Immature natural killer cell (primary cell): ENCODE results near the gene PAOX. TPM values are rescaled to one million over a fixed set of nuclear protein-coding genes. Genes with fewer than 3 reads are reported as not detected.
"Not testable (repeated sequence)": the region's sequence is repeated elsewhere in the genome, so short reads cannot be mapped to it uniquely, and the experiment has no call there.

Experiments
- DNase-seq, 3 donors: peaks; one replicate each; pipeline ENCODE4 v3.0.0; 2022; ENCODE audit warnings: mixed read lengths in 1 of 3
- H3K27ac Mint-ChIP-seq, 6 donors: one replicate each; pipeline ENCODE4 v1.8.0; 2020; ENCODE audit warnings: mixed read lengths in 6 of 6, mild to moderate bottlenecking in 5 of 6, inconsistent platforms in 4 of 6, moderate library complexity in 3 of 6
- H3K27me3 Mint-ChIP-seq, 3 donors: one replicate each; pipeline ENCODE4 v1.8.0; 2020 to 2021; ENCODE audit warnings: low read depth in 3 of 3, mild to moderate bottlenecking in 3 of 3, mixed read lengths in 3 of 3, moderate library complexity in 3 of 3, inconsistent platforms in 1 of 3
- H3K36me3 Mint-ChIP-seq, 3 donors: one replicate each; pipeline ENCODE4 v1.8.0; 2020; ENCODE audit warnings: mixed read lengths in 3 of 3, inconsistent platforms in 2 of 3, mild to moderate bottlenecking in 2 of 3
- H3K4me1 Mint-ChIP-seq, 2 donors: one replicate each; pipeline ENCODE4 v1.8.0; 2020; ENCODE audit warnings: inconsistent platforms in 2 of 2, mild to moderate bottlenecking in 2 of 2, mixed read lengths in 2 of 2, moderate library complexity in 1 of 2
- H3K4me3 Mint-ChIP-seq, 5 donors: one replicate each; pipeline ENCODE4 v1.8.0; 2020; ENCODE audit warnings: mild to moderate bottlenecking in 5 of 5, mixed read lengths in 5 of 5, inconsistent platforms in 3 of 5, moderate library complexity in 3 of 5
- H3K9me3 Mint-ChIP-seq, 6 donors: one replicate each; pipeline ENCODE4 v1.8.0; 2020; ENCODE audit warnings: mild to moderate bottlenecking in 6 of 6, mixed read lengths in 6 of 6, inconsistent platforms in 4 of 6, moderate library complexity in 3 of 6
- polyA plus RNA-seq, 3 donors: library from polyadenylated mRNA; unstranded; fragments of 300-500 nt; fragmentation: Illumina TruSeq; gene quantifications; one replicate each; pipeline ENCODE4 v1.2.3, GENCODE V29; 2021

PAOX gene
- polyA plus RNA-seq, 3 donors from 2014 or later, result 10.5 to 13.0 (median 11.0) TPM

DNA sequence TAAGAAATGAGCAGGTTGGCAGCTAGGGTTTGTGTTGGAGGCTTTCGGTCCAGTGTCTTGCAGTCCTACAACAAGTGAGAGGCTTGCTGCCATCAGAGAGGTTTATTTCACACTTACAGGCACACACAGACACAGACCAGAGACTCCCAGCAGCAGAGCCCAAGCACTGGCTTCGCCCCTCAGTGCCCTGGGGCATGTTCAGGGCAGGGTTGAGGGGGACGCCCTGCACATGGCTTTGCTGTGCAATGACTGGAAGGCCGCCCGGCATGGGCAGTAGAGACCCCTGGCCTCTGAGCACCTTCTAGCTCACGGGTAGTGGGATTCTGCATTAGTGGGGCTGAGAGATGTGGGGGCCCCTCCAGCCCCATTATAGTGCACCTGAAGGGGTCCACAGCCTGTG, 41.5 kb downstream of the PAOX start:
- Mint-ChIP-seq H3K27ac (no peak overlapping the region), H3K36me3 (peaks cover 1 to 10% (median 6%) of the 10 kb centered on the region in 3 donors), H3K4me1 (peaks cover 5 to 7% of the 10 kb centered on the region in 2 donors), H3K4me3 (no peak overlapping the region), H3K9me3 (peaks cover 0 to 2% (median 0%) of the 10 kb centered on the region in 6 donors), H3K27me3 (no peaks in the 10 kb centered on the region)
- no peak for DNase-seq

DNA sequence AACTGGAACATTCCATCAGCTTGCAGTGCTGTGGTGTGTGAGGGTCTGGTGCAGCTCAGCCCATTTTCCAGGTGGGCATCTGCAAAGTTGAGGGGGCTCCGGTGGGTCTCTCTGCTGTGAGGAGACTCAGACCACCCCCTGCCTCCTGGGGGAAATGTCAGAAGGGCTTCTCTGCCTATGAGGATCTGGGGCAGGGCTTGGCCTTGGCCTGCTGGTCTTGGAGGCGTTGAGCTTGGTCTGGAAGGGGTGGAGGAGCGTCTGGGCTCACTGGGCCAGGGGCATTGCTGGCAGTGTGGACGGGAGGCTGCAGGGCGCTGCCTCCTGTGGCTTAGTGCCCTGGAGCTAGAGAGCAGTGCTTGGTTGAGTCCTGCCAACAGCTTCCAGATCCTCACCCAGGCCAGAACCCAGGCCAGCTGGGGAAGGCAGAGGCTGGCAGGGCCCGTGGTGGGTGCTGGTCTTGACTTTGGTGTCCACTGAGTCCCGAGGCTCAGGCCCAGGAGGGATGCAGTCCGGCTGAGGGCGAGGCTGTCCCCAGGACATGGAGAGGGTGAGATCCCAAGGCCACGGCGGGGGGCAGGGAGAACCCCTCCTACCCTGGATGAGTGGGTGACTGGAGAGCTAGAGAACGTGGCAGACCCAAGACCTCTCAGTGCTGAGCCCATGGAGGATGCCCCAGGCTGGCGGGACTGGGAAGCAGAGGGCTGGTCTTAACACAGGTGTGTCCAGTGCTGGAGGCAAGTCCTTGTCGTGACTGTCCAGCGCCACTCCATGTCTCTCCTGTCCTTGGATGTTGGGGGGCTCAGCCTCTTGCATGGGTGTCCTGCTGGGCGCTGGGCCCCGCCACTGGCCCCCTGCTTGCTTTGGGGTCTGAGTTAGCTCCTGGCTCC, 42.5 kb downstream of the PAOX start:
- Mint-ChIP-seq H3K27ac (no peak overlapping the region), H3K9me3 (peaks cover 0 to 2% (median 0%) of the 10 kb centered on the region in 6 donors)

DNA sequence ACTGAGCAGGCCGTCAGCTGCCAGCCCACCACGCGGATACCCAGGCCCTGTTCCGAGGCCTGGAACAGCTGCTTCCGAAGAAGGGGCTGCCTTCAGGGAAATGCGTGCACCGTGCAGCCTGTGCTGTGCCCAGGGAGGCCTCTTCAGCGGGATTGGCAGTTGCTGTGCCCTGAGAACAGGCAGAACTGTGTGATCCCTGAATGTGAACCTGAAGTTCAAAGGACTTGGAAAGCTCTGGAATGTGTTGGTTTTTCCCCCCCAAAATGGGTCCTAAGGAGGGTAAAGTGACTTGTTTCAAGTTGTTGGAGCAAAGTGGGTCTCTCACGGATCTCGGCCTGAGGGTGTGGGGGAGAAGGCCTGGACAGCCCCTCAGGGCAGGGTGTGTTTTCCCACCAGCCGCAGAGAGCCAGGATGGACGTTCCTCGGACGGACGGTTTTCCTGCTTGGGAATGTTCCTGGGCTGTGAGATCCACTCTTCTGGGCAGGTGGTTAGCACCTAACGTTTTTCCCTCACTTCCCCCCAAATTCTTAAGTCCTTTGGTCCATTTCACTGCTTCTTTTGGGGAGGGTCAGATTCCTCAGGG, 43.3 kb downstream of the PAOX start:
- no peak for DNase-seq
- H3K4me1 Mint-ChIP-seq, result peaks cover 0 to 3% of the 10 kb centered on the region in 2 donors
- peaks cover 0 to 2% (median 0%) of the 10 kb centered on the region in 6 donors for H3K9me3 Mint-ChIP-seq
- no peak overlapping the region for H3K27ac Mint-ChIP-seq
- H3K4me3 Mint-ChIP-seq, result peak overlapping the region in 2 of 5 donors; percentile 15 to 39
- H3K27me3 Mint-ChIP-seq, result no peaks in the 10 kb centered on the region
- H3K36me3 Mint-ChIP-seq, result peaks cover 0 to 3% (median 0%) of the 10 kb centered on the region in 3 donors

More for the DNA sequence above, 42.5 kb downstream of the PAOX start:
- peaks cover 0 to 3% of the 10 kb centered on the region in 2 donors for H3K4me1 Mint-ChIP-seq
- peaks cover 0 to 3% (median 0%) of the 10 kb centered on the region in 3 donors for H3K36me3 Mint-ChIP-seq
- peak overlapping the region in 1 of 5 donors; percentile 48 for H3K4me3 Mint-ChIP-seq
- no peaks in the 10 kb centered on the region for H3K27me3 Mint-ChIP-seq
- DNase-seq, result no peak

DNA sequence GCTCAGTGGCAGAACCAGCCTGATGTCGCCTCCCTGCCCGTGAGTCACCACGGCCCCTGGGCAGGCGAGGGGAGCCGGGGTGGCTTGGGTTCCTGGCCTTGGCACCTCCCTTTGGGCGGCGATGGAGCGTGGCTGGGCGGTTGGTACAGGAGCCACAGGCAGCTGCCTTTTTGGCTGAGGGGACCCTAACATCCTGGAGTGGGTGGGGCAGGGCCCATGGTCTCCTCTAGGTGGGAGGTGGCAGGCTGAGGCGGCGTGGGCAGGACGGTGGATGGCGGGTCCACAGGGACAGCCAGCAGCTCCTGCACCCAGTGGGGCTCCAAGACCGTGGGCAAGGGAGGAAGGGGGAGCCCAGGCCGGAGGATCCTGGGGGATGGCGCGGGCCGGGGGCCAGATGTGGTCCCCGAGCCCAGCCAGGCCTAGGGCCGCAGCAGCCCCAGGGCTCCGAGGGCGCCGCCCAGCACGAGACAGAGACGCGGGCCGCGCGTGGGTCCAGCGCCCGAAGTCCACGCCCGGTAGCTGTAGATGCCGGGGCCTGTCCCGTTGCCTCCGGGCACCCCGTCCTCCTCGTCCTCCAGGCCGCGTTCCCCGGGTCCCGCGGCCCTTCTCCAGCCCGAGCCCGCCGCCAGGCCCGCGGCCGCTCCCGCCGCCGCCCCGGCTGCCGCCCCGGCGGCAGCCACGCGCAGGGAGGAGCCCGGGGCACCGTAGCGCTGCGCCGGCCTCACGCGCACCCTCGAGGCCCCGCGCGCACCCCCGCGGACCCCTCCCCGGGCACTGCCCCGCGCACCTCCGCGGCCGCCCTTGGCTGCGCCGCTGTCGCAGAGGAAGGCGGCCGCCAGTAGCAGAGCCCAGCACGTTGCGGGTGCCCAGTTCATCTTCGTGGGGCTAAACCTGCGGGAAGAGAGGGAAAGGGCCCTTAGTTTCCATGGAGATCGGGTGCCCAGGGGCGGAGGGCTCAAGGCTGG, 44.0 kb downstream of the PAOX start:
- peak overlapping the region in 3 of 5 donors; percentile 30 to 54 (median 42) for H3K4me3 Mint-ChIP-seq
- H3K4me1 Mint-ChIP-seq, result peaks cover 0 to 3% of the 10 kb centered on the region in 2 donors
- no peaks in the 10 kb centered on the region for H3K27me3 Mint-ChIP-seq
- peaks cover 0 to 2% (median 0%) of the 10 kb centered on the region in 6 donors for H3K9me3 Mint-ChIP-seq
- DNase-seq, result no peak
- peaks cover 0 to 3% (median 0%) of the 10 kb centered on the region in 3 donors for H3K36me3 Mint-ChIP-seq
- no peak overlapping the region for H3K27ac Mint-ChIP-seq

DNA sequence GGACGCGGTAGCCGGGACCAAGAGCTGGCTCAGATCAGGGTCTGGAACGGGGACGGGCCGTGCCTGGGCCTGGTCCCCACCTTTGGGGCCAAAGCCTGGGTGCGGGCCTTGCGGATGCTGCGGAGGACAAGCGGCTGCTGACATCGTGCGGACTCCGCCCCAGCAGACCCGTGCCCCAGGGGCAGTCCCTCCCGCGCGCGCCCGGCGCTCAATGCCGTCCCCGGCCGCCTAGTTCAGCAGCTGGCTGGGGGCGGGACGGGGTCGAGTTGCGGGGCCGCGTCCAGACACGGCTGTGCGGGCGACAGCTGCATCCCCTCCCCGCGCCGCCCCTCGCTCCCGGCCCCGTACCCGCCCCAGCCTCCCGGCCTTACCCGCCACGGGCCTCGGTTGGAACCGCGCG, 45.0 kb downstream of the PAOX start:
- not testable (repeated sequence) for H3K36me3 Mint-ChIP-seq, H3K27ac Mint-ChIP-seq, H3K4me1 Mint-ChIP-seq, H3K4me3 Mint-ChIP-seq, H3K27me3 Mint-ChIP-seq, DNase-seq
- H3K9me3 Mint-ChIP-seq, result peaks cover 0 to 11% (median under 1%) of the 10 kb centered on the region in 6 donors

DNA sequence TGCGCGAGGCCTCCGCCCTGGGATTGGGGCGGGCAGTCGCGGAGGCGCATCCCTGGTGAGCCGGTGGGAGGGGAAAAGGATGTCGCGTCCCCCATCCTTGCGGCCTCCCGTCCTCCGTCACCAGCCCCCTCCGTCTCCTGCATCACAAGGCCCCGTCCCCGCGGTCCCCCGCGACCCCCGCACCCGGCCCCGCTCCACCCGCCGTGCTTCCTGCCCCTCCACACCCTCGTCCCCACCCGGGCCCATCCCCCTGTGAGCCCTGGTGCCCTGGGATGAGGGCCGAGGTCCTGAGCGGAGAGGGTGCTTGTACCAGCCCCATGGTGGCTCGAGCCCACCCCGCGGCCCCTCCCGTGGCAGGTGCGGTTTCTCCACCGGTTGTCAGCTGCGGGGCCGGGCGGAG, 45.5 kb downstream of the PAOX start, which contains the start of gene SPRN:
SPRN (minus strand) TSS at position 25 of the 400 bp plus-strand sequence. CDS start 944 bp downstream, outside the sequence.
- Mint-ChIP-seq H3K9me3 (peaks cover 0 to 11% (median 2%) of the 10 kb centered on the region in 6 donors), H3K4me3 (peak within 1 kb of the TSS in 2 of 5 donors; percentile 42 to 54)
- H3K36me3 Mint-ChIP-seq, H3K4me1 Mint-ChIP-seq, H3K27ac Mint-ChIP-seq, DNase-seq, H3K27me3 Mint-ChIP-seq: not testable (repeated sequence)

DNA sequence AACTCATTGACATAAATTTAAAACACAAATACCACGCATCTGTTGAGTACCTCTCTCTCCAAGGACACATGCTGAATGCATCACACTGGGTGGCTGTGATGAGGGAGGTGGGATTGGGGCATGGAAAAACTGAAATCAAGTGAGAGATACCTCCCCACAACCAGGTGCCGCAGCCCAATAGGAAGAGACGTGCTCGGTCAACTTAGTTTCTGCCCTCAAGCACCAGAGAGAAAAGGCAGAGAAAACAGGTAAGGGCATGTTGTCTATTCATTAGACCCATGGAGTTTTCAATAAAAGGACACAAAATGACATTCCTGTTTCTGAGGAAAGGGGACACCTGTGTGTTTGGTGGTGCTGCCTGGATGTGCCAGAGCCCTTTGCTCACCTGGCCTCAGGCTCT, 50.5 kb downstream of the PAOX start:
- not testable (repeated sequence) for H3K27me3 Mint-ChIP-seq, DNase-seq, H3K4me3 Mint-ChIP-seq, H3K27ac Mint-ChIP-seq, H3K36me3 Mint-ChIP-seq, H3K4me1 Mint-ChIP-seq
- H3K9me3 Mint-ChIP-seq, result peaks cover 0 to 11% (median under 1%) of the 10 kb centered on the region in 6 donors

DNA sequence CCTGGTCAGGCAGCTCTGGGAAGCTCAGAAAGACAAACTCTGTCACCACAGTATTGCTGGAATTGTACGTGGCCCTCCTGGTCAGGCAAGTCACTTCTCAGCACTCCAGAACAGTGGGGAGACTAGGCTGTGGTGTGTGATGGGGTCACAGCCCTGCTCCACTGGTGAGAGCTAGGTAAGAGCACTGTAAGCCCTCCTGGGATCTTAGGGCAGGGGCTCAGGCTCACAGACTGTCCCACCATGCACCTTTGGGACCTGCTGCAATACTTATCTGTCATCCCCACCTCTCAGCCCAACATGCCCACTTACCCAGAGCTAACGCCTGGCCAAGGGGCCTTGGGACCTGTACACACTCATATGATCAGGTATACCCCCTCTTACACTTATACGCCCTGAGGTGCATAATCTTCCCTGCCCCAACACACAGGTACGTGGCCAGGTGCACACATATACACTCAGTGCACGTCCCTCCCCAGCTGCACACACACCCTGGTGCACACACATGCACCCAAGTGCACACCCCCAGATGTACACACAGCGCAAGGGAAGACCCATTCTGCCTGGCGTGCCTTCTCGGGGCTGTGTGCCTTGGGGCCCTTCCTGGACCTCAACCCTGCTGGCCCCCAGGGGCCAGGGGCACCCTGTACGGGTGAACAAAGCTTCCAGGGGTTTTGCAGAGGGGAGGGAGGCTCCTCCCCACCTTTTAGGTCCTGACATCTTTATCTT, 53.0 kb downstream of the PAOX start:
- not testable (repeated sequence) for H3K4me3 Mint-ChIP-seq, DNase-seq, H3K4me1 Mint-ChIP-seq, H3K36me3 Mint-ChIP-seq, H3K27ac Mint-ChIP-seq
- Mint-ChIP-seq H3K27me3 (peaks cover 0 to 11% (median 3%) of the 10 kb centered on the region in 3 donors), H3K9me3 (peaks cover 0 to 11% (median under 1%) of the 10 kb centered on the region in 6 donors)

DNA sequence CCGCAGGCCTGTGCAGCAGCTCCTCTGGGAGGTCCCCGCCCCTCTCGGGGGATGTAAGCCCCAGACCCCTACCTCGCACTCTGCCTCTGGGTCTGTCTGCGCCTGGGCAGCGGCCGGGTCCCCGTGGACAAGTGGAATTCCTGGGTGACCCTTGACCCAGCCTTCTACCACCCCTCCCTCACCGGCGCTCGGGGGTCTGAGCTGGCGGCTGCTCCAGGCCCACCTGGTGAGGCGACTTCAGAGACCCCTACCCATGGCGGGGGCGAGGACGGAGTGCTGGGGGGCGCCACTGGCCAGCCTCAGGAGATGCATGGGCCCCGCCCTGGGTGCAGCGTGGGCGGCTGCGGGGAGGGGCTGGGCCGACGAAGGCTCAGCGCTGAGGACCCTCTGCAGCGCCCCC, 53.7 kb downstream of the PAOX start:
- Mint-ChIP-seq H3K27me3 (peaks cover 0 to 11% (median 3%) of the 10 kb centered on the region in 3 donors), H3K9me3 (peaks cover 0 to 11% (median 1%) of the 10 kb centered on the region in 6 donors)
- not testable (repeated sequence) for H3K36me3 Mint-ChIP-seq, DNase-seq, H3K27ac Mint-ChIP-seq, H3K4me1 Mint-ChIP-seq, H3K4me3 Mint-ChIP-seq

DNA sequence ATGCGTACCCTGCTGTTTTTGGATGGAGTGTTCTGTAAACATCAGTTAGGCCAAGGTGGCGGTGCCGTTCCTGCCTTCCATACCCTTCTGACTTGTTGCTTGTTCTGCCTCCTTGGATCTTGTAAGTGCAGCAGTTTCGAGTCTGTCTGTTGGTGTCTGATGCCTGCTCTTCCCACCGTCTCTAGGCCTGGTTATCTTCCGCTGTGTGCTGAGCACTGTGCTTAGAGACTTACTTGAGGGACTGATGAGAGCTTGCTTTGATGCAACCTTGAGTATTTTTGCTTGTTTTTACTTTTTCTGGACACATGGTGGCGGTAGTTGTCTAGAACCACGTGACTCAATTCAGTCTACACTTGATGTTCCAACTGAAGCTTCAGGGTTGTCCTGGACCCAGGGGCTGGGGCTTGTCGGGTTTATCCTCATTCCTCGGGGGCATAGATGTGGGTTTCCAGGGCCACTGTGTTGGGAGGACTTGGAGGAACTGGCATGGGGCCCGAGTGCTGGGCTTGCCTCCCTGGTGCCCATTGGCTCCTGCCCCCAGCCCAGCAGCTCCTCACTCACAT, 59.7 kb downstream of the PAOX start:
- no peak overlapping the region for H3K4me3 Mint-ChIP-seq
- peaks cover 0 to 10% (median 5%) of the 10 kb centered on the region in 3 donors for H3K27me3 Mint-ChIP-seq
- peaks cover 0 to 6% (median 0%) of the 10 kb centered on the region in 6 donors for H3K9me3 Mint-ChIP-seq
- H3K27ac Mint-ChIP-seq, result no peak overlapping the region
- H3K4me1 Mint-ChIP-seq, result peaks cover 22 to 34% of the 10 kb centered on the region in 2 donors
- DNase-seq, result peak in 2 of 3 donors; percentile 17 to 23
- H3K36me3 Mint-ChIP-seq, result no peaks in the 10 kb centered on the region

DNA sequence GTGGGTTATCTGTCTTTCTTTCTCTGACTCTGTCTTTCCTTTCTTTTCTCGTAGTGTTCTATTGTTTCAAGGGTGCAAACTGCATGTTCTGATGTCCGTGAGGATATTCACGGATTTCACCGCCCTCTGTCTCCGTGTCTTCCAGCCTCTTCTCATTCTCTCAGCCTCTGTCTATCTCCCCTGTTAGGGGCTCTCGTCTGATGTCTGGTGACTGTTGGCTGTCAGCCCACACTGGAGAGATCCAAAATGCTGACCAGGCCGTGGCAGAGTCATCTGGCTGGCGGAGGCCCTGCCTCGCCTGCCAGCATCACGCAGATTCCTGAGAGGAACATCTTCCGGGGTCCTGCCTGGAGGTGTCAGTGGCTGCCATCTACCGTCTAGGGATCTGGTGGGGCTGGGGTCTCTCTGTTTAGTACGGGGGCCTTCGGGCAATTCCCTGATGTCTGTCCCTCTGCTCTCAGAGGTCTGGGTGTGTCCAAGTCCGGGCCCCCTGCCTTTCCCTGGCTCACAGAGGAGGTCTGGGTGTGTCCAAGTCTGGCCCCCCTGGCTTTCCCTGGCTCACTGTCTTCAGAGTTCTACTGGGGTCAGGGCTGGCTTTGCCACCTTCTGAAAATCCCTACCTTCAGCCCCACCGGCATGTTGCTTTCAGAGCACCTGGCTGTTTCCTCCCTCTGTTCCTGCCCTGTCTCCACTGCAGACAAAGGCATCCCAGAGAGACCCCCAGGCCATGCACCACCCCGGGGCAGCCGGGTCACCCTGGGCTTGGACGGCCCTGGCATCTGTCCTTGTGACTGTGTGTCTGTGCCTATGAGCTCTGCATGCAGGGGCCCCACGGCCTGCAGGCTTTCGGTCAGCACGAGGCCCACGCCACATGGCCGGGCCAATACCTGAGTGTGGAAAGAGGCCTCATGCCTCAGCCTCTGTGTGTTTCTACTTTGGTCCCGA, 60.7 kb downstream of the PAOX start:
- Mint-ChIP-seq H3K9me3 (peaks cover 0 to 6% (median 0%) of the 10 kb centered on the region in 6 donors), H3K4me1 (peaks cover 22 to 34% of the 10 kb centered on the region in 2 donors), H3K36me3 (no peaks in the 10 kb centered on the region), H3K27ac (no peak overlapping the region), H3K27me3 (peaks cover 0 to 8% (median 5%) of the 10 kb centered on the region in 3 donors), H3K4me3 (no peak overlapping the region)
- no peak for DNase-seq
